Measurements from ENCODE around the gene OTOS.

DNA sequence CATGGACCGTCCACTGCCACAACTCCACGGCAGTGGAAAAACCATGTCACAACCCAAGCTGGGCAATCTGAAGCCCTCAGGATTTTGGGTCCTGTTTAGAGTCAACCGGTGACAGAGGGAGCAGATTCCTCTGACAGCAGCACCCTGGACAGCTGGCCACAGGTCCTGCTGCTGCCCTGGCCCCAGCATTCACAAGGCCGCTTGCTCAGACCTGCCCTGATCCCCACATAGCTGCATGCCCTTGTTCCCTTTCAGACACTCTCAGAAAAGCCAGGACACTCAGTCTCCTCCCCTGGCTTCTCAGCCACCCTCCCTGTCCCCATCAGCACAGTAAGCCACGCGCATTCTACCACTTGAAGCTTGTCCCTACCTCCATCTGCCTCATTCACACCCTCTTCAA is 6.0 kb downstream of the OTOS start:
- TF ChIP-seq GLIS3 (CRISPR knock-in tag; IDR thresholded peaks at IDR 0.05) (no peak), ZFP3 (CRISPR knock-in tag; IDR thresholded peaks at IDR 0.05) (no peak), BACH2 (CRISPR knock-in tag; IDR thresholded peaks at IDR 0.05; ENCODE audit: borderline replicate concordance) (no peak), PATZ1 (CRISPR knock-in tag; IDR thresholded peaks at IDR 0.05; ENCODE audit: borderline replicate concordance) (no peak), ARNTL (CRISPR knock-in tag; IDR thresholded peaks at IDR 0.05; ENCODE audit: borderline replicate concordance, low read depth) (no peak), CREB5 (CRISPR knock-in tag; IDR thresholded peaks at IDR 0.05; ENCODE audit: low read depth) (no peak), TSHZ2 (CRISPR knock-in tag; IDR thresholded peaks at IDR 0.05) (no peak), TCF4 (CRISPR knock-in tag; IDR thresholded peaks at IDR 0.05; ENCODE audit: borderline replicate concordance) (no peak), CSDC2 (CRISPR knock-in tag; IDR thresholded peaks at IDR 0.05) (no peak), ZC3H10 (CRISPR knock-in tag; IDR thresholded peaks at IDR 0.05) (no peak), ZFP30 (CRISPR knock-in tag; IDR thresholded peaks at IDR 0.05) (no peak)

Measured in SK-N-SH treated with all-trans-retinoic acid at 6 μM for 48 hours (cell line).